K562 (cell line): ENCODE measurements around the gene GYPA.
"Not testable (repeated sequence)": the region's sequence is repeated elsewhere in the genome, so short reads cannot be mapped to it uniquely, and the experiment has no call there.

Source experiments
- CCNT2 ChIP-seq: IDR thresholded peaks from 2 replicates; pipeline ENCODE4 v1.6.1; 2011; ENCODE audit warnings: borderline replicate concordance, low read depth, mild to moderate bottlenecking, moderate library complexity, mixed read lengths, low read length; ENCODE audit not compliant: insufficient read length; ENCODE audit errors: extremely low read depth
- CEBPG ChIP-seq, 3 experiments: fragments of 200-800 bp in 1 of 3; sonication (Bioruptor generic) in 1 of 3; sonication (generic) in 1 of 3; formaldehyde crosslinking in 1 of 3; IDR thresholded peaks in 2 of 3; conservative IDR thresholded peaks in 1 of 3; 2 replicates each; pipeline versions ENCODE4 v1.6.1 to v1.8.0; 2016 to 2022; ENCODE audit warnings: missing compliant biosample characterization in 2 of 3, missing genetic modification characterization in 2 of 3, mild to moderate bottlenecking in 1 of 3, missing genetic modification reagents in 1 of 3
- MEF2D ChIP-seq: conservative IDR thresholded peaks from 2 replicates; pipeline ENCODE4 v1.6.1; 2016; ENCODE audit warnings: low read depth, missing genetic modification characterization, missing compliant biosample characterization
- NR2C1 ChIP-seq, 2 experiments: fragments of 450-650 bp; IDR thresholded peaks; 2 replicates each; pipeline ENCODE4 v1.6.1; 2017; ENCODE audit warnings: mild to moderate bottlenecking in 2 of 2, antibody characterized with exemption in 1 of 2, inconsistent platforms in 1 of 2, missing compliant biosample characterization in 1 of 2, missing genetic modification characterization in 1 of 2
- PHTF2 ChIP-seq: fragments of 250-450 bp; sonication (Bioruptor Pico); IDR thresholded peaks from 2 replicates; pipeline ENCODE4 v1.5.0; 2021; ENCODE audit warnings: mild to moderate bottlenecking
- POLR2AphosphoS5 ChIP-seq: IDR thresholded peaks from 2 replicates; pipeline ENCODE4 v1.6.1; 2011; ENCODE audit warnings: mild to moderate bottlenecking, low read depth, low read length, moderate library complexity; ENCODE audit not compliant: control insufficient read depth, insufficient read depth
- SMAD1 ChIP-seq: fragments of 150-350 bp; IDR thresholded peaks from 2 replicates; pipeline ENCODE4 v1.6.1; 2014; ENCODE audit warnings: low read length, low read depth; ENCODE audit not compliant: partially characterized antibody
- TCF7L2 ChIP-seq: fragments of 150-350 bp; IDR thresholded peaks from 2 replicates; pipeline ENCODE4 v1.6.1; 2016; ENCODE audit warnings: low read depth, mild to moderate bottlenecking, low read length, moderate library complexity
- ZNF239 ChIP-seq: fragments of 250-450 bp; sonication (Bioruptor Pico); IDR thresholded peaks from 2 replicates; pipeline ENCODE4 v1.4.0; 2020; ENCODE audit warnings: mild to moderate bottlenecking
- TF ChIP-seq, protein P1 (sequence below): fragments of 250-450 bp; sonication (Bioruptor Pico); IDR thresholded peaks from 2 replicates; pipeline ENCODE4 v1.8.0; 2022; ENCODE audit warnings: inconsistent platforms, mild to moderate bottlenecking, moderate library complexity, borderline replicate concordance
- TF ChIP-seq, protein P2 (sequence below): sonication (generic); formaldehyde crosslinking; IDR thresholded peaks from 2 replicates; pipeline ENCODE4 v1.8.0; 2023; ENCODE audit warnings: mild to moderate bottlenecking, missing genetic modification reagents

GRCh38 chr4:144125109-144125508 is 15.4 kb downstream of the GYPA start:
- TF ChIP-seq TCF7L2; NR2C1 (IDR thresholded peaks at IDR 0.05); NR2C1 (tag; IDR thresholded peaks at IDR 0.05); CCNT2; CEBPG (CRISPR knock-in tag; IDR thresholded peaks at IDR 0.05); CEBPG (tag; conservative IDR thresholded peaks at IDR 0.05 in 1 of 2, IDR thresholded peaks at IDR 0.05 in 1 of 2); ZNF239 (CRISPR knock-in tag); POLR2AphosphoS5; PHTF2; MEF2D; SMAD1: not testable (repeated sequence)
- TF ChIP-seq, protein P1, sequence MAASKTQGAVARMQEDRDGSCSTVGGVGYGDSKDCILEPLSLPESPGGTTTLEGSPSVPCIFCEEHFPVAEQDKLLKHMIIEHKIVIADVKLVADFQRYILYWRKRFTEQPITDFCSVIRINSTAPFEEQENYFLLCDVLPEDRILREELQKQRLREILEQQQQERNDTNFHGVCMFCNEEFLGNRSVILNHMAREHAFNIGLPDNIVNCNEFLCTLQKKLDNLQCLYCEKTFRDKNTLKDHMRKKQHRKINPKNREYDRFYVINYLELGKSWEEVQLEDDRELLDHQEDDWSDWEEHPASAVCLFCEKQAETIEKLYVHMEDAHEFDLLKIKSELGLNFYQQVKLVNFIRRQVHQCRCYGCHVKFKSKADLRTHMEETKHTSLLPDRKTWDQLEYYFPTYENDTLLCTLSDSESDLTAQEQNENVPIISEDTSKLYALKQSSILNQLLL (CRISPR knock-in tag): not testable (repeated sequence)
- TF ChIP-seq, protein P2, sequence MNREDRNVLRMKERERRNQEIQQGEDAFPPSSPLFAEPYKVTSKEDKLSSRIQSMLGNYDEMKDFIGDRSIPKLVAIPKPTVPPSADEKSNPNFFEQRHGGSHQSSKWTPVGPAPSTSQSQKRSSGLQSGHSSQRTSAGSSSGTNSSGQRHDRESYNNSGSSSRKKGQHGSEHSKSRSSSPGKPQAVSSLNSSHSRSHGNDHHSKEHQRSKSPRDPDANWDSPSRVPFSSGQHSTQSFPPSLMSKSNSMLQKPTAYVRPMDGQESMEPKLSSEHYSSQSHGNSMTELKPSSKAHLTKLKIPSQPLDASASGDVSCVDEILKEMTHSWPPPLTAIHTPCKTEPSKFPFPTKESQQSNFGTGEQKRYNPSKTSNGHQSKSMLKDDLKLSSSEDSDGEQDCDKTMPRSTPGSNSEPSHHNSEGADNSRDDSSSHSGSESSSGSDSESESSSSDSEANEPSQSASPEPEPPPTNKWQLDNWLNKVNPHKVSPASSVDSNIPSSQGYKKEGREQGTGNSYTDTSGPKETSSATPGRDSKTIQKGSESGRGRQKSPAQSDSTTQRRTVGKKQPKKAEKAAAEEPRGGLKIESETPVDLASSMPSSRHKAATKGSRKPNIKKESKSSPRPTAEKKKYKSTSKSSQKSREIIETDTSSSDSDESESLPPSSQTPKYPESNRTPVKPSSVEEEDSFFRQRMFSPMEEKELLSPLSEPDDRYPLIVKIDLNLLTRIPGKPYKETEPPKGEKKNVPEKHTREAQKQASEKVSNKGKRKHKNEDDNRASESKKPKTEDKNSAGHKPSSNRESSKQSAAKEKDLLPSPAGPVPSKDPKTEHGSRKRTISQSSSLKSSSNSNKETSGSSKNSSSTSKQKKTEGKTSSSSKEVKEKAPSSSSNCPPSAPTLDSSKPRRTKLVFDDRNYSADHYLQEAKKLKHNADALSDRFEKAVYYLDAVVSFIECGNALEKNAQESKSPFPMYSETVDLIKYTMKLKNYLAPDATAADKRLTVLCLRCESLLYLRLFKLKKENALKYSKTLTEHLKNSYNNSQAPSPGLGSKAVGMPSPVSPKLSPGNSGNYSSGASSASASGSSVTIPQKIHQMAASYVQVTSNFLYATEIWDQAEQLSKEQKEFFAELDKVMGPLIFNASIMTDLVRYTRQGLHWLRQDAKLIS (CRISPR knock-in tag): not testable (repeated sequence)
